Neuronal stem cell (in vitro differentiated cells): ENCODE results near the gene EFS.

ENCODE experiments used
- DNase-seq: peaks from one replicate; pipeline ENCODE4 v3.0.0-alpha.2; 2013; ENCODE audit warnings: low spot score
- H2AFZ ChIP-seq: one replicate; pipeline ENCODE4 v1.6.1; 2013; ENCODE audit warnings: mild to moderate bottlenecking, low read length, inconsistent platforms
- H2AK5ac ChIP-seq: 2 replicates; pipeline ENCODE4 v1.6.1; 2013; ENCODE audit warnings: low read depth, mild to moderate bottlenecking, inconsistent platforms, low read length, moderate library complexity, mixed read lengths
- H2BK120ac ChIP-seq: 2 replicates; pipeline ENCODE4 v1.6.1; 2013; ENCODE audit warnings: low read depth, mild to moderate bottlenecking, inconsistent platforms, low read length, moderate library complexity, mixed read lengths
- H2BK12ac ChIP-seq: one replicate; pipeline ENCODE4 v1.6.1; 2013; ENCODE audit warnings: low read length, inconsistent platforms
- H2BK15ac ChIP-seq: 2 replicates; pipeline ENCODE4 v1.6.1; 2013; ENCODE audit warnings: mild to moderate bottlenecking, low read length, inconsistent platforms, mixed read lengths
- H2BK5ac ChIP-seq: one replicate; pipeline ENCODE4 v1.6.1; 2013; ENCODE audit warnings: inconsistent platforms, mild to moderate bottlenecking, low read length, moderate library complexity
- H3K14ac ChIP-seq: one replicate; pipeline ENCODE4 v1.6.1; 2013; ENCODE audit warnings: low read length, inconsistent platforms
- H3K18ac ChIP-seq: 2 replicates; pipeline ENCODE4 v1.6.1; 2013; ENCODE audit warnings: low read length, inconsistent platforms
- H3K23ac ChIP-seq: 2 replicates; pipeline ENCODE4 v1.6.1; 2013; ENCODE audit warnings: low read depth, mild to moderate bottlenecking, mixed read lengths, low read length, inconsistent platforms; ENCODE audit not compliant: poor library complexity
- H3K27ac ChIP-seq: replicated peaks from 3 replicates; pipeline ENCODE4 v1.5.1; 2013; ENCODE audit warnings: low read length, inconsistent platforms
- H3K27me3 ChIP-seq, 3 experiments: 2 replicates each; pipeline ENCODE4 v1.6.1; 2013; ENCODE audit warnings: low read length in 3 of 3, mild to moderate bottlenecking in 2 of 3, inconsistent platforms in 1 of 3, low read depth in 1 of 3, mixed read lengths in 1 of 3, moderate library complexity in 1 of 3; ENCODE audit not compliant: control insufficient read depth in 3 of 3, insufficient read depth in 3 of 3
- H3K36me3 ChIP-seq, 2 donors: replicated peaks in 1 of 2; 2 replicates each; pipeline ENCODE4 v1.6.1; 2013; ENCODE audit warnings: low read length in 2 of 2; ENCODE audit not compliant: control insufficient read depth in 2 of 2, insufficient read depth in 2 of 2
- H3K4ac ChIP-seq: 2 replicates; pipeline ENCODE4 v1.6.1; 2013; ENCODE audit warnings: inconsistent platforms, mild to moderate bottlenecking, low read length, moderate library complexity
- H3K4me1 ChIP-seq, 2 donors: 1 replicate in 1 of 2; 2 replicates in 1 of 2; pipeline ENCODE4 v1.6.1; 2013; ENCODE audit warnings: low read length in 2 of 2, low read depth in 1 of 2; ENCODE audit not compliant: control insufficient read depth in 2 of 2, insufficient read depth in 1 of 2
- H3K4me2 ChIP-seq: one replicate; pipeline ENCODE4 v1.6.1; 2013; ENCODE audit warnings: mild to moderate bottlenecking, low read length, inconsistent platforms; ENCODE audit not compliant: insufficient read depth, poor library complexity, severe bottlenecking
- H3K4me3 ChIP-seq, 2 donors: 2 replicates each; pipeline ENCODE4 v1.5.1; 2013; ENCODE audit warnings: low read length in 2 of 2, mild to moderate bottlenecking in 2 of 2, inconsistent platforms in 1 of 2, moderate library complexity in 1 of 2
- H3K79me1 ChIP-seq: one replicate; pipeline ENCODE4 v1.6.1; 2013; ENCODE audit warnings: low read depth, mild to moderate bottlenecking, inconsistent platforms, low read length, moderate library complexity
- H3K9ac ChIP-seq: one replicate; pipeline ENCODE4 v1.6.1; 2013; ENCODE audit warnings: mild to moderate bottlenecking, low read depth, low read length, inconsistent platforms; ENCODE audit not compliant: poor library complexity
- H3K9me3 ChIP-seq, 2 donors: replicated peaks in 1 of 2; 2 replicates each; pipeline versions ENCODE3 to v1.6.1; 2013; ENCODE audit warnings: low read length in 2 of 2, mild to moderate bottlenecking in 2 of 2, inconsistent platforms in 1 of 2, low read depth in 1 of 2, mixed read lengths in 1 of 2, moderate library complexity in 1 of 2; ENCODE audit not compliant: control insufficient read depth in 2 of 2, insufficient read depth in 1 of 2
- H4K8ac ChIP-seq: one replicate; pipeline ENCODE4 v1.6.1; 2013; ENCODE audit warnings: low read depth, mild to moderate bottlenecking, inconsistent platforms, low read length, moderate library complexity
- H4K91ac ChIP-seq: one replicate; pipeline ENCODE4 v1.6.1; 2013; ENCODE audit warnings: low read length, low read depth, mild to moderate bottlenecking, inconsistent platforms; ENCODE audit not compliant: poor library complexity
- WGBS, 2 donors: extraction: QIAGEN DNeasy Blood & Tissue Kit; methylation state at CpG; one replicate each; pipeline ENCODE4 v1.1.7; 2013; ENCODE audit warnings: missing lambda C conversion rate in 2 of 2, mixed read lengths in 1 of 2; ENCODE audit not compliant: insufficient read length in 2 of 2, insufficient replicate concordance in 1 of 2; ENCODE audit errors: extremely low coverage in 2 of 2; 5-methylcytosine and 5-hydroxymethylcytosine counted together

The EFS gene

DNA sequence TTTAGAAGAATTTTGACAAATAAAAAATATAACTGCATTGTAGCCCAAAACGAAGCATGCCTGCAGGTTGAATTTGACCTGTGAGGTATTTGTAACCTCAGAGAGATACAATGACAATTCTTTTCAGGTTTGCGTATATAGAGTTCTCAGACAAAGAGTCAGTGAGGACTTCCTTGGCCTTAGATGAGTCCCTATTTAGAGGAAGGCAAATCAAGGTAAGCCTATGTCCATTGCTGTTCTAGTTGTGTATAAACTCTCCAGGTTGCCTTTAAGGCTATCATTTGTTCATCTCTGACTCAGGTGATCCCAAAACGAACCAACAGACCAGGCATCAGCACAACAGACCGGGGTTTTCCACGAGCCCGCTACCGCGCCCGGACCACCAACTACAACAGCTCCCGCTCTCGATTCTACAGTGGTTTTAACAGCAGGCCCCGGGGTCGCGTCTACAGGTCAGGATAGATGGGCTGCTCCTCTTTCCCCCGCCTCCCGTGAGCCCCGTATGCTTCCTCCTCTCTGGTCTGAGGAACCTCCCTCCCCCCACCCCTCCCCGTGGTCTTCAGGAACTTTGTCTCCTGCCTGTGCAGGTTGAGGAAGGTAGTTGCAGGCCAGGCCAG, 41.0 kb downstream of the EFS start:
- no CpG with 5 or more reads among the region's 18 CpGs for WGBS, 2 donors
- H3K4me2 ChIP-seq = no peak overlapping the region
- H3K36me3 ChIP-seq = peaks cover 25 to 53% of the 10 kb centered on the region in 2 donors
- H3K23ac ChIP-seq = no peak overlapping the region
- no peak overlapping the region for H2AFZ ChIP-seq
- H3K9ac ChIP-seq = no peak overlapping the region
- H3K4ac ChIP-seq = no peak overlapping the region
- H3K27me3 ChIP-seq = no peaks in the 10 kb centered on the region
- no peak for DNase-seq
- no peak overlapping the region for H2BK15ac ChIP-seq
- H3K27ac ChIP-seq = no peak overlapping the region
- no peak overlapping the region for H2BK120ac ChIP-seq
- H3K14ac ChIP-seq = no peak overlapping the region
- no peaks in the 10 kb centered on the region for H3K9me3 ChIP-seq
- H4K8ac ChIP-seq = no peak overlapping the region
- no peak overlapping the region for H3K18ac ChIP-seq
- no peak overlapping the region for H2AK5ac ChIP-seq
- H3K79me1 ChIP-seq = peaks cover 7% of the 10 kb centered on the region
- no peak overlapping the region for H2BK5ac ChIP-seq
- H3K4me1 ChIP-seq = peaks cover 11 to 14% of the 10 kb centered on the region in 2 donors
- no peak overlapping the region for H3K4me3 ChIP-seq
- H4K91ac ChIP-seq = no peak overlapping the region
- no peak overlapping the region for H2BK12ac ChIP-seq

DNA sequence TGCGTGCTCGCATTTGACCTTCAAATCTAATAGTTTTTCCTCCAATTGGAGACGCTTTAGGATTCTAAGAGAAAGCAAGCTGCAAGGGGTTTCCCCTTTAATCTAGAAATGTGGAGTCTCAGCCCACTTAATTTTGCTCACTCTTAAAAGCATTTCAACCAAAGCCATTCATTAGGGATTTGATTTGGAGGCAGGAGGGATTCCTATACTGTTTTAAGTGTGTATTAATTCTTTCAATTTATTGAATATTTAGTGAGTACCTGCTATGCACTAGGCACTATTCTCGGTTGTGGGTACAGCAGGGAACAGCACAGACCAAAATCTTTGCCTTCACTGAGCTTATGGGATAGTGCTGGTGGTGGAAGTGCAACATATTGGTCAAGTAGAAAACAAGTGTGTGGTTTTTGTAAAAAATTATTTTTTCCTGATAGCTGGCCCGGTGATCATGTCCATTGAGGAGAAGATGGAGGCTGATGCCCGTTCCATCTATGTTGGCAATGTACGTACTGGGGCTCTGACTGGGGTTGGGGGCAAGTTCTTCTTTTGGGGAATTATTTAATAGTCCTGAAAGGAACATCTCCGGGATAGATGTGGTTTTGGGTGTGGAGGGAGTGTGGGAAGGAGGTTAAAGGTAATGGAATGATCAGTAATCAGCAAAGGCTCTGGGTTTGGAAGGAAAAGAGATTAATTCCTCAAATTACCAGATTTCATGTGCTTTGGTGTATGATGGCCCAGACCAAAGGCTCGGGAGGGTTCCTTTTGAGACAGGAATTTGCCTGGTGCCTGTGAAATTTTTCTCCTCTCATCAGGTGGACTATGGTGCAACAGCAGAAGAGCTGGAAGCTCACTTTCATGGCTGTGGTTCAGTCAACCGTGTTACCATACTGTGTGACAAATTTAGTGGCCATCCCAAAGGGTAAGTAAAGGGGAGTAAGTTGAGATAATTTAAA, 42.1 kb downstream of the EFS start:
- Histone ChIP-seq H3K27ac (peak overlapping the region; percentile 86), H3K4me3 (peak overlapping the region; percentile 84 to 88), H3K9me3 (no peaks in the 10 kb centered on the region), H2BK12ac (no peak overlapping the region), H3K4me2 (peak overlapping the region; percentile 61), H3K4ac (no peak overlapping the region), H2BK120ac (no peak overlapping the region), H3K4me1 (peaks cover 11 to 14% of the 10 kb centered on the region in 2 donors), H3K27me3 (no peaks in the 10 kb centered on the region), H3K14ac (no peak overlapping the region), H4K8ac (no peak overlapping the region), H2AFZ (no peak overlapping the region), H3K18ac (no peak overlapping the region), H3K79me1 (peaks cover 7% of the 10 kb centered on the region), H3K23ac (no peak overlapping the region), H2BK15ac (no peak overlapping the region), H4K91ac (no peak overlapping the region), H2AK5ac (no peak overlapping the region), H3K9ac (no peak overlapping the region), H3K36me3 (peaks cover 25 to 56% of the 10 kb centered on the region in 2 donors), H2BK5ac (no peak overlapping the region)
- WGBS, 2 donors = no CpG with 5 or more reads among the region's 10 CpGs
- DNase-seq = no peak

DNA sequence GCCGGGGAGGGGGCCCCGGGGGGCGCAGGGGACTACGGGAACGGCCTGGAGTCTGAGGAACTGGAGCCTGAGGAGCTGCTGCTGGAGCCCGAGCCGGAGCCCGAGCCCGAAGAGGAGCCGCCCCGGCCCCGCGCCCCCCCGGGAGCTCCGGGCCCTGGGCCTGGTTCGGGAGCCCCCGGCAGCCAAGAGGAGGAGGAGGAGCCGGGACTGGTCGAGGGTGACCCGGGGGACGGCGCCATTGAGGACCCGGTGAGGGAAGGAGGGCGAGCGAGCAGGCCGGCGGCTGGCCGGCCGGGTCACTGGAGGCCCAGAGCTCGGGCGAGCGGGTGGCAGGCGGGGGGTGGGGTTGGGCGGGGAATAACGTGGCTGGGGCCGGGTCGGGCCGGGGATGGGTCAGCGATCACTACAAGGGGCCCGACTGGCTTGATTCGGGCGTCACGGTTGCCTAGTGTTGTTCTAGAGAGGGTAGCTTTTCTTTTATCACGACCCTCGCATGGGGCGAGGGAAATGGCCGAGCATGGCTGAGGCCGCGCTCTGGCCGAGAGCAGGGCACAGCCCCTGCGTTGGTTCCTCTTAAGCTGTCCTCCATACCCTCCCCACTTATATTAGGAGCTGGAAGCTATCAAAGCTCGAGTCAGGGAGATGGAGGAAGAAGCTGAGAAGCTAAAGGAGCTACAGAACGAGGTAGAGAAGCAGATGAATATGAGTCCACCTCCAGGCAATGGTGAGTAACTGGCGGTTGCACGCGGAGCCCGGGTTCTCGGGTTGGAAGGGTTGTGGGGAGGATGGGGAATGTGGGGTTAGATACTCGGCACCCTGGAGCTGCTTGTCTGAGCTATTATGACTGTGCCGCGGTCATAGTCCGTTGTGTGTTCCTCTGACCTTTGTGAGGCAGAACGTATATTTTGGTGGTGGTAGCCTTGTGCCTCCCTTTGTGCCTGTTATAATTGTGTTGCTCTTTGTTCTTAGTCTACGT, 43.1 kb downstream of the EFS start:
- Histone ChIP-seq H3K27ac (peak overlapping the region; percentile 86), H3K14ac (peak overlapping the region; percentile 31), H4K8ac (no peak overlapping the region), H3K18ac (peak overlapping the region; percentile 97), H2BK120ac (no peak overlapping the region), H3K4ac (peak overlapping the region; percentile 72), H3K4me3 (peak overlapping the region; percentile 84 to 88), H4K91ac (no peak overlapping the region), H3K36me3 (peaks cover 25 to 56% of the 10 kb centered on the region in 2 donors), H2AFZ (peak overlapping the region; percentile 48), H3K4me1 (peaks cover 11 to 14% of the 10 kb centered on the region in 2 donors), H3K9ac (peak overlapping the region; percentile 95), H3K4me2 (peak overlapping the region; percentile 61), H2AK5ac (peak overlapping the region; percentile 97), H2BK15ac (no peak overlapping the region), H3K27me3 (no peaks in the 10 kb centered on the region), H2BK12ac (no peak overlapping the region), H3K79me1 (peaks cover 7% of the 10 kb centered on the region), H2BK5ac (peak overlapping the region; percentile 79), H3K9me3 (no peaks in the 10 kb centered on the region), H3K23ac (no peak overlapping the region)
- peak; percentile 18 for DNase-seq
- WGBS, 2 donors = no CpG with 5 or more reads among the region's 64 CpGs
